Endothelial cell of umbilical vein (primary cell): Measurements from ENCODE around the gene FLACC1.

Experiments used
- EZH2 ChIP-seq: IDR thresholded peaks from 2 replicates; pipeline ENCODE4 v1.6.1; 2012; ENCODE audit warnings: borderline replicate concordance, low read depth, mild to moderate bottlenecking, moderate library complexity, low read length, inconsistent platforms; ENCODE audit not compliant: severe bottlenecking
- TF ChIP-seq, protein P1 (sequence below), 2 donors: IDR thresholded peaks; 1 replicate in 1 of 2; 2 replicates in 1 of 2; pipeline ENCODE4 v1.5.1; 2011; ENCODE audit warnings: low read length in 2 of 2, mild to moderate bottlenecking in 2 of 2, moderate library complexity in 2 of 2, control low read depth in 1 of 2, inconsistent platforms in 1 of 2, low read depth in 1 of 2; ENCODE audit not compliant: insufficient read depth in 1 of 2; ENCODE audit errors: extremely low read depth in 1 of 2

DNA sequence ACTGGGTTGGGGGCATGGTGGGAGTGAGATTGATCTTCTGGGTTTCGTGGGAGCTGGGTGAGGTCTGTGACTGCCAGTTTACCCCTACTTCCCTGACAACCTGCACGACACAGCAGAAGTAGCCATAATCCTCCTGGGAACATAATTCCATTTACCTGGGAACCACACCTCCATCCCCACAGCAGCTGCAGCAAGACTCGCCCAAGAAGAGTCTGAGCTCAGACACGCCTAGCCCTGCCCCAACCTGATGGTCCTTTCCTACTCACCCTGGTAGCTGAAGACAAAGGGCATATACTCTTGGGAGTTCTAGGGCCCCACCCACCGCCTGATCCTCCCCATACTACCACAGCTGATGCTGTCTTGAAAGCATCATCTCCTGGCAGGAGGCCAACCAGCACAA lies 43.8 kb downstream of the FLACC1 start:
- no peak for TF ChIP-seq EZH2
- TF ChIP-seq, protein P1, sequence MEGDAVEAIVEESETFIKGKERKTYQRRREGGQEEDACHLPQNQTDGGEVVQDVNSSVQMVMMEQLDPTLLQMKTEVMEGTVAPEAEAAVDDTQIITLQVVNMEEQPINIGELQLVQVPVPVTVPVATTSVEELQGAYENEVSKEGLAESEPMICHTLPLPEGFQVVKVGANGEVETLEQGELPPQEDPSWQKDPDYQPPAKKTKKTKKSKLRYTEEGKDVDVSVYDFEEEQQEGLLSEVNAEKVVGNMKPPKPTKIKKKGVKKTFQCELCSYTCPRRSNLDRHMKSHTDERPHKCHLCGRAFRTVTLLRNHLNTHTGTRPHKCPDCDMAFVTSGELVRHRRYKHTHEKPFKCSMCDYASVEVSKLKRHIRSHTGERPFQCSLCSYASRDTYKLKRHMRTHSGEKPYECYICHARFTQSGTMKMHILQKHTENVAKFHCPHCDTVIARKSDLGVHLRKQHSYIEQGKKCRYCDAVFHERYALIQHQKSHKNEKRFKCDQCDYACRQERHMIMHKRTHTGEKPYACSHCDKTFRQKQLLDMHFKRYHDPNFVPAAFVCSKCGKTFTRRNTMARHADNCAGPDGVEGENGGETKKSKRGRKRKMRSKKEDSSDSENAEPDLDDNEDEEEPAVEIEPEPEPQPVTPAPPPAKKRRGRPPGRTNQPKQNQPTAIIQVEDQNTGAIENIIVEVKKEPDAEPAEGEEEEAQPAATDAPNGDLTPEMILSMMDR (IDR thresholded peaks at IDR 0.05; ENCODE audit: extremely low read depth in 1 of 2, insufficient read depth in 1 of 2, low read depth in 1 of 2, low read length in 2 of 2) = no peak
